Cardiac fibroblast (primary cell): Measurements from ENCODE around the gene NPC2.

Experiments
- DNase-seq, 2 donors: peaks; one replicate each; pipeline versions ENCODE4 v3.0.0 to v3.0.0-alpha.2; 2010; ENCODE audit warnings: low read depth in 2 of 2
- H3K4me3 ChIP-seq, 2 donors: replicated peaks in 1 of 2; 1 replicate in 1 of 2; 2 replicates in 1 of 2; pipeline ENCODE4 v1.5.1; 2011; ENCODE audit warnings: low read depth in 2 of 2, low read length in 2 of 2, mild to moderate bottlenecking in 2 of 2, moderate library complexity in 1 of 2
- TF ChIP-seq, protein P1 (sequence below): IDR thresholded peaks from one replicate; pipeline ENCODE4 v1.5.1; 2011; ENCODE audit warnings: low read depth, mild to moderate bottlenecking, low read length, inconsistent platforms

Gene NPC2

DNA sequence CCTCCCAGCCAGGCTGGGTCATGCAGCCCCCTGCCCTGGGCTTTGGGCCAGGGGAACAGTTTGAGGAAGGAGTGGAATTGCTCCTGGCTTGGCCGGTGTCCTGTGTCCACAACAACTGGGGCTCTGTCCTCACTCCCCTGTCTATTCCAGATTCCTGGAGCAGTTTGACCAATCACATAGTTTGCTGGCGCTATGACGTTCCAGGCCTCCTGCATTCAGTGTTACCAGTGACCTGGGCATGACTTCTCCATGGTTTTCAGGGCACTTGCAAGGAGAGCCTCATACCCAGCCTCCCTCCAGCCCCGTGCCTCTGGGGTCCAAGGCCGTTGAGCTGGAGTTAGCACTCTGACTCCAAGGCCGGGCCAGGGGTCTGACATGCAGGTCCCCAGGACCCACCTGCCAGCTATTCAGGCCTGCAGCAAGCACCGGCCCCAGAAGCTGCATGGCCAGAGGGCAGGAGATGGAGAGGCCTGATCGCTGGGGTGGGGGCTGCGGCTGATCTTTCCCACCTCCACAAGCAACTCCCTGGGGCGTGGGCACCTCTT is 34.7 kb upstream of the NPC2 start:
- DNase-seq: no peak
- TF ChIP-seq, protein P1, sequence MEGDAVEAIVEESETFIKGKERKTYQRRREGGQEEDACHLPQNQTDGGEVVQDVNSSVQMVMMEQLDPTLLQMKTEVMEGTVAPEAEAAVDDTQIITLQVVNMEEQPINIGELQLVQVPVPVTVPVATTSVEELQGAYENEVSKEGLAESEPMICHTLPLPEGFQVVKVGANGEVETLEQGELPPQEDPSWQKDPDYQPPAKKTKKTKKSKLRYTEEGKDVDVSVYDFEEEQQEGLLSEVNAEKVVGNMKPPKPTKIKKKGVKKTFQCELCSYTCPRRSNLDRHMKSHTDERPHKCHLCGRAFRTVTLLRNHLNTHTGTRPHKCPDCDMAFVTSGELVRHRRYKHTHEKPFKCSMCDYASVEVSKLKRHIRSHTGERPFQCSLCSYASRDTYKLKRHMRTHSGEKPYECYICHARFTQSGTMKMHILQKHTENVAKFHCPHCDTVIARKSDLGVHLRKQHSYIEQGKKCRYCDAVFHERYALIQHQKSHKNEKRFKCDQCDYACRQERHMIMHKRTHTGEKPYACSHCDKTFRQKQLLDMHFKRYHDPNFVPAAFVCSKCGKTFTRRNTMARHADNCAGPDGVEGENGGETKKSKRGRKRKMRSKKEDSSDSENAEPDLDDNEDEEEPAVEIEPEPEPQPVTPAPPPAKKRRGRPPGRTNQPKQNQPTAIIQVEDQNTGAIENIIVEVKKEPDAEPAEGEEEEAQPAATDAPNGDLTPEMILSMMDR: no peak
- no peak overlapping the region for H3K4me3 ChIP-seq

DNA sequence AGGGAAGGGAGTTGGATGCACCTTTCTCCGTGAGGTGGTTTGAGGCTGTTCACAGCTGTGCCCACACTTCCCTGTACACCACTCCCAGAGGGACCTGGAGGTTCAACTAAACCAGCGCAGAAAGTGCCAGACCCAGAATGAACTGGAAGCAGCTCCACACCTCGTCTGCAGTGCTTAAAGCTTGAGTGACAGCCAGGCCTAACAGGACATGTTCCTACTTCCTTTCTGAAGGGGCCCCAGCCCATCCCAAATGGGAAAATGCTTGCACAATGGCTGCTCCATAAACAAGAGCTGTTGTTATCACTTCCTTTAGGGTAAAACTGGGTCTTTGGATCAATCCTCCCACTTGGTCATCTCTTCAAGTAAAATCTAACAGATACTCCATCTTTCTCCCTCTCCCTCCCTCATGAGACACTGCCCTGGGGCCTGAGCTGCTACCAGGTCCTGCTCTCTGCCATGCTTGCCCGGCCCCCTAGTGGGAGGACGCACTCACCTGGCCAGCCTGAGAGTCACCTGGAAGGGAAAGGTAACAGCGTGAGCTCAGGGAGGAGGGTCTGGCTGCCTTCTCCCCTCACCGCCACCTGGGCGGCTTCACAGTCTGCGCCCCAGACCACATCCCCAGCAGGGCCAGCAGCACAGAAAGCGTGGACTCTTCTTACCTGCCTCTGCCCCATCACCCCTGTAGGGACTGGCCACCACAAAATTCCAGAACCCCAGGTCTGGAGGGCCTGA is 33.9 kb upstream of the NPC2 start:
- TF ChIP-seq, protein P1: no peak
- H3K4me3 ChIP-seq: no peak overlapping the region
- DNase-seq: peak in 1 of 2 donors; percentile 18

DNA sequence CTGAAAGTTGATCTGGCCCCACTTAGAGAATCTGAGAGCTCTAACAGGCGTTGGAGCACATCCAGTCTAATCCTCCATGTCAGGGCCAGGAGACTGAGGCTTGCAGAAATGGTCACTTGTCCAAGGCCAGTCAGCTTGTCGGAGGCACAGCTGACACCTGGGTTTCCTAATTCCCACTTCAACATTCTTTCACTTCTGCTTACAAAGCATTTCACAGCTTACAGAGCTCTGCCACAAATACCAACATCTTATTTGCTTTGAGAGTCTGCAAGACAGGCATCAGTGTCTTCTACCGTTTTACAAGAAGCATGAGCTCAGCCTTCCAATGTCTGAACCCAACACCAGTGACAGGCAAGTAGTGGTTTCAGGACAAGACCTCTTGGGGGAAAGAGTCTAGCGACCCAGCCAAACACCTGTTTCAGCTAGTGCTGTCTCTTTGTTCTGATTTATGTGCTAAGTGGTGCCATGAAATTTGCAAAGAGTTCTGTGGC is 32.3 kb upstream of the NPC2 start:
- TF ChIP-seq, protein P1: no peak

DNA sequence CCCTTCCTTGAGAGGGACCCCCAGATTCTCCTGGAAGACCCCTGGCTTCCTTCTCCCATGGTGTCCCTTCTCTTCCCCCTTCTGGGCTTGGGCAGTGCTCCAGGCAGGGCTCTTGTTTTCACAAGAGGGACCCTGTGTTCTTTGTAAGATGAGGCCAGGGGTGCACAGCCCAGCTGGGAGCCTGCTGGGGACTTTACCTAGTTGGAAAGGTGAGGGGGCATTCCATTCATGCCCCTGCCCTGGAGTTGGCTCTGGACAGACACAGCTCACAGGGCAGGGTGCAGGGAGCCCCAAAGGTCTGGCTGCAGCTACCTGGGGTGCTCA is 31.7 kb upstream of the NPC2 start:
- TF ChIP-seq, protein P1: no peak
- no peak for DNase-seq
- H3K4me3 ChIP-seq: no peak overlapping the region

More for the DNA sequence above, 32.3 kb upstream of the NPC2 start:
- DNase-seq: no peak
- no peak overlapping the region for H3K4me3 ChIP-seq

DNA sequence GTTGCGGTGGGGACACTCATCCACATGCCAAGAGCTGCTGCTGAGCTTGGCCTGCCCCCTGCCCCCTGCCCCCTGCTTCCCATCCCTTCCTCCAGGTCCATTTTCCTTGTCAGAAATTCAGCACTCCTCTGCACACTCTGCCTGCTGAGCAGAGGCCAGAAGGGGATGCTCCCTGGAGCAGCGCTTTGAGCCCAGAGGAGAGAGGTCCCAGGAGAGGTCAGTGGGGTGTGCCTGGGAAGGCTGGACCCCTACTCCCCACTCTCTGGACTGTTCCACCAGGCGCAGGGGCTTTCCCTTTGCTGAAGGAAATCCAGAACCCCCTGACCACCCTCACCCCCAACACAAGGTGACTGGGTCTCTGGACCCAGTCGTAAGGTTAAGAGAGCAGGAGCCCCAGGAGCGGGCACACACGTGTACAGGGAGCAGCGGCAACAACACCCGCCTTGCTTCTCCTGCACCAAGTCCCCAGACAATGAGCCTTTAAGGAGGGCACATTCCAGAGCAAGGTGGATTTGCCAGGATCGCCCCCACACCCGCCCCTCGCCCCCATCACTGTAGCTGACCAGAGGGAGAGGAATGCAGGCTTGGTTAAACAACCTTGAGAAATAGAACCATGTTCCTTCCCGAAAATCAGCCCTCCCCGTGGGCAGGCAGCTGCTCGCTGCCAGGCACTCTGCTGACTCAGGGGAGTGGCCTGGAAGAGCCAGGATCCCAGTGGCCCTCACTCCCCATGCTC is 31.1 kb upstream of the NPC2 start:
- peak in 1 of 2 donors; percentile 48 for DNase-seq
- TF ChIP-seq, protein P1: no peak
- H3K4me3 ChIP-seq: no peak overlapping the region

DNA sequence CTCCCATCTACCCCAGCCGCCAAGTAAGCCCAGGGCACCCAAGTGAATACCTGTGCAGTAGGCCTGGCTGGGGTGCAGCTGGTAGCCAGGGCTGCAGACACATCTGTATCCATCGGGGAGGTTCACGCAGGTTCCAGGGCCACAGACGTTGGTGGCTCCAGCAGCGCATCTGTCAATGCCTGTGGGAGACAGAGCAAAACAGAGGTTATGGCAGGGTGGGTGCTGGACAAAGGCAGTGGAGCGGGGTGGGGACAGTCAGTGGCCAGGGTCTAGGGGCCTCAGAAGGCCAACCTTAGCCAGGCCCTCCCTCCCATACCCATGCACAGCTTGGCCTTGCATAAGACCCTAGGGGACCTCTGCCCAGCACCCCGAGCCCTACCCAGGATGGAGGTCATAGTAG is 29.6 kb upstream of the NPC2 start:
- TF ChIP-seq, protein P1: no peak
- no peak overlapping the region for H3K4me3 ChIP-seq
- no peak for DNase-seq
